ENCODE results near the gene SCFD1.
"Not testable (repeated sequence)": the region's sequence is repeated elsewhere in the genome, so short reads cannot be mapped to it uniquely, and the experiment has no call there.

The SCFD1 gene, protein sequence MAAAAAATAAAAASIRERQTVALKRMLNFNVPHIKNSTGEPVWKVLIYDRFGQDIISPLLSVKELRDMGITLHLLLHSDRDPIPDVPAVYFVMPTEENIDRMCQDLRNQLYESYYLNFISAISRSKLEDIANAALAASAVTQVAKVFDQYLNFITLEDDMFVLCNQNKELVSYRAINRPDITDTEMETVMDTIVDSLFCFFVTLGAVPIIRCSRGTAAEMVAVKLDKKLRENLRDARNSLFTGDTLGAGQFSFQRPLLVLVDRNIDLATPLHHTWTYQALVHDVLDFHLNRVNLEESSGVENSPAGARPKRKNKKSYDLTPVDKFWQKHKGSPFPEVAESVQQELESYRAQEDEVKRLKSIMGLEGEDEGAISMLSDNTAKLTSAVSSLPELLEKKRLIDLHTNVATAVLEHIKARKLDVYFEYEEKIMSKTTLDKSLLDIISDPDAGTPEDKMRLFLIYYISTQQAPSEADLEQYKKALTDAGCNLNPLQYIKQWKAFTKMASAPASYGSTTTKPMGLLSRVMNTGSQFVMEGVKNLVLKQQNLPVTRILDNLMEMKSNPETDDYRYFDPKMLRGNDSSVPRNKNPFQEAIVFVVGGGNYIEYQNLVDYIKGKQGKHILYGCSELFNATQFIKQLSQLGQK

DNA sequence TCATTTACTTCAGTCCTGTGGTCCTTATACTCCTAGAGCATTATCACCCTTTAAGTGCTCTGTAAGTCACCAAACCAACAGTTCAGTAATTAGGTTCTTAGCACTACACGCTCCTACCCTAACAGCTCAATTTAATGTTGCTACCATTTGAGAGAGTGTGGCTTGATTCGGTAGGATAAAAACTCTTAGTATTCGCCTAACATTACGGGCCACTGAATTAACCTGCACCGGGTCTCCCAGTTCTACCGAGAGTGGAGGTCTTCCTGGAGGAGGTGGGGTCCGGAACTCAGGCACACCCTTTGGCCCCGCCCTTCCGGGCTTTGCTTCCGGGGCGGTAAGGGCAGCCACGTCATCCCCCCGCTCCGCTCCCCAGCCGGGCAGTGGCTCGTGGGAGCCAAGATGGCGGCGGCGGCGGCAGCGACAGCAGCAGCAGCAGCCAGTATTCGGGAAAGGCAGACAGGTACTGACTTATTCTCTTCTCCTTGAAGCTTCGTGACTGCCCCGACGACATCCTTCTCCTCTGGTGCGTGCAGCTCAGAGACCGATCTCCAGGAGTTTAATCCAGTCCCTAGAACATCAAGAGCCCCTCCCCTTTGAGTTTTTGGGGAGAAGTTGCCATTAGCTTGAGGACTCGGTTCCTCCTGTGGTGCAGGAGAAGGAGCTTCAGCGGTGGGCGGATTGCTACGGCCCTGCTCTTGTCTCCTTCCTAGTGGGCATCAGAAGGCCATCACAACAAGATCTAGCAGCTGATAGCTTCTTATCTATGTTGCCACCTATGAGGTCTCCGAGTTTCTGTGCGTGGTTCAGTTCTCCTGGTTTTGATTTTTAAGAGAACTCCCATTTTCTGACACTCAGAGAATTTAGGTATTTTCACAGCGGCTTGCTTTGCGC lies at the start of gene SCFD1:
Gene SCFD1, plus strand, starts transcription at position 380 of the 891 bp plus-strand sequence. Its CDS starts 20 bp downstream, at position 400.
- in situ Hi-C loops (cut with MboI; ENCODE audit: low sequenced_read_pairs), result no loop called here
- peak; percentile 91 to 95 for DNase-seq (ENCODE audit: low spot score in 2 of 2)
- peaks cover 8% of the 10 kb centered on the region for H3K4me1 ChIP-seq

DNA sequence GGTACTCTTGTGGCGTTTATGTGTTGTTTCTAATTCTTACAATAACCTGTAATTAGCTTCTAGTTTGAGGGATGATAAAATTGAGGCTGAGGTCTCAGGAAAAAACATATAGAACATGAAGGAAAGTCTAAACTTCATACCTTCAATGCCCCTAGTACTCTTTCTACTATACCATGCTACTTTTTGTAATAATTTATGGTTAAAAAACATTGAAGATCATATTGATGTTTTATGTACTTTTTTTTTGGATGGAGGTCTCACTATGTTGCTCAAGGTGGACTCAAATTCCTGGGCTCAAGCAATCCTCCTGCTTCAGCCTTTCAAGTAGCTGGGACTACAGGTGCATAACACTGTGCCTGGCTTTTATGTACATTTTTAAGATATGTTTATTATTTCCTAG lies 49.3 kb upstream of the SCFD1 start:
- no peaks in the 10 kb centered on the region for H3K36me3 ChIP-seq (replicated peaks)
- H3K4me3 ChIP-seq, result no peak overlapping the region
- DNase-seq (ENCODE audit: low spot score in 2 of 2), result no peak
- no peaks in the 10 kb centered on the region for H3K27me3 ChIP-seq (ENCODE audit: low read depth)
- in situ Hi-C loops (cut with MboI; ENCODE audit: low sequenced_read_pairs), result no loop called here
- H3K4me1 ChIP-seq, result peaks cover 31% of the 10 kb centered on the region
- H3K9me3 ChIP-seq, result no peaks in the 10 kb centered on the region

More for the DNA sequence above, at the start of gene SCFD1:
- Histone ChIP-seq H3K27me3 (ENCODE audit: low read depth) (no peaks in the 10 kb centered on the region), H3K9me3 (no peaks in the 10 kb centered on the region), H3K4me3 (peak within 1 kb of the TSS; percentile 86), H3K36me3 (replicated peaks) (peaks cover 12% of the 10 kb centered on the region)

DNA sequence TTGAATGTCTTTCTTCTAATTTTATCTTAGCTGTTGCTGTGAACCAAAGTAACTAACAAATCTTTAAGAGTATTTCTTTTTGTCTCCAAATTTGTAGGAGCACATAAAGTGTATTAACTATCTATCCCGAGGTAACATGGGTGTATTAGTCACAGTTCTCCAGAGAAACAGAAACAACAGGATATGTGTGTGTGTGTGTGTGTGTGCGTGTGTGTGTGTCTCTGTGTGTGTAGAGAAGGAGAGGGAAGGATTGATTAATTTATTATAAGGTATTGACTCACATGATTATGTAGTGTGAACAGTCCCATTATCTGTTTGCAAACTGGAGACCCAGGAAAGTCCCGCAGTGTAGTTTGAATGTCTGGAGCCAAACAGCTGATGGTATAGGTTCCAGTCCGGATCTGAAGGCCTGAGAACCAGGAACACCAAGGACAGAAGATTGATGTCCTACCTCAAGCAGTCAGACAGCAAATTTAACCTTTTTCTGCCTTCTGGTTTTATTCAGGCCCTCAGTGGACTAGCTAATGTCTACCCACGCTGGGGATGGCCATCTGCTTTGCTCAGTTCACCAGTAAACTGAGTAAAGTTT lies 48.8 kb upstream of the SCFD1 start:
- in situ Hi-C loops (cut with MboI; ENCODE audit: low sequenced_read_pairs), result no loop called here
- Histone ChIP-seq H3K36me3 (replicated peaks) (no peaks in the 10 kb centered on the region), H3K9me3 (no peaks in the 10 kb centered on the region), H3K27me3 (ENCODE audit: low read depth) (no peaks in the 10 kb centered on the region), H3K4me1 (peaks cover 31% of the 10 kb centered on the region), H3K4me3 (no peak overlapping the region)
- DNase-seq (ENCODE audit: low spot score in 2 of 2), result no peak

DNA sequence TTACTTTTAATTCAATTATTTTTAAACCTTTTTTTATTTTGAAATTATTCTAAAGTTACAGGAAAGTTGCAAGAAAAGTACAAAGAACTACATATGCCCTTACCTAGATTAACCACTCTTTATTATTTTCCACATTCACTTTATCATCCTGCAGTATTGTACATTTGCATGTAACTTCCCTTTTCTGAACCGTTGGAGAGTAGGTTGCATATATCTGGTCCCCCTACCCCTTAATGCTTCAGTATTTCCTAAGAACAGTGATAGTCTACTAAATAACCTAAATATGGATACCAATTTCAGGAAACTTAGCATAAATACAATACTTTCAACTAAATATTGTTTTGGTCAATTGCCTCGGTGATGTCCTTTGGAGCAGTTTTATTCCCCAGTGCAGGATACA lies 48.2 kb upstream of the SCFD1 start:
- Histone ChIP-seq H3K27me3 (ENCODE audit: low read depth) (no peaks in the 10 kb centered on the region), H3K4me3 (no peak overlapping the region), H3K36me3 (replicated peaks) (no peaks in the 10 kb centered on the region), H3K4me1 (peaks cover 30% of the 10 kb centered on the region), H3K9me3 (no peaks in the 10 kb centered on the region)
- in situ Hi-C loops (cut with MboI; ENCODE audit: low sequenced_read_pairs), result no loop called here
- no peak for DNase-seq (ENCODE audit: low spot score in 2 of 2)

DNA sequence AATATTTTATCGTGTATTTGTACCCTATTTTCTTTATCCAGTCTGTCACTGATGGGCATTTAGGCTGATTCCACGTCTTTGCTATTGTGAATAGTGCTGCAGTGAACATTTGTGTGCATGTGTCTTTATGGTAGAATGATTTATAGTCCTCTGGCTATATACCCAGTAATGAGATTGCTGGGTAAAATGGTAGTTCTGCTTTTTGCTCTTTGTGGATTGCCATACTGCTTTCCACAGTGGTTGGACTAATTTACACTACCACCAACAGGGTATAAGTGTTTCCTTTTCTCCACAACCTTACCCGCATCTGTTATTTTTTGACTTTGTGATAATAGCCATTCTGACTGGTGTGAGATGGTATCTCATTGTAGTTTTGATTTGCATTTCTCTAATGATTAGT lies 47.3 kb upstream of the SCFD1 start:
- in situ Hi-C loops (cut with MboI; ENCODE audit: low sequenced_read_pairs); H3K36me3 ChIP-seq (replicated peaks); H3K27me3 ChIP-seq (ENCODE audit: low read depth); DNase-seq (ENCODE audit: low spot score in 2 of 2); H3K9me3 ChIP-seq; H3K4me3 ChIP-seq: not testable (repeated sequence)
- peaks cover 23% of the 10 kb centered on the region for H3K4me1 ChIP-seq

DNA sequence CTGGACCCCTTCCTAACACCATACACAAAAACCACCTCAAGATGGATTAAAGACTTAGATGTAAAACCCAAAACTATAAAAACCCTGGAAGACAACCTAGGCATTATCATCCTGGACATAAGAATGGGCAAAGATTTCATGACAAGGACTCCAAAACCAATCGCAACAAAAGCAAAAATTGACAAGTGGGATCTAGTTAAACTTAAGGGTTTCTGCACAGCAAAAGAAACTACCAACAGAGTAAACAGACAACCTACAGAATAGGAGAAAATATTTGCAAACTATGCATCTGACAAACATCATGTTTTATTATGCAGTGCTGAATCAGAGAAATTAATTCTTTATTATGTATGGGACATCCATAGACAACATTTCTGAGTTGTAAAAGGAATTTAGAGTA lies 45.8 kb upstream of the SCFD1 start:
- H3K4me3 ChIP-seq; in situ Hi-C loops (cut with MboI; ENCODE audit: low sequenced_read_pairs); H3K9me3 ChIP-seq; H3K4me1 ChIP-seq; DNase-seq (ENCODE audit: low spot score in 2 of 2); H3K36me3 ChIP-seq (replicated peaks); H3K27me3 ChIP-seq (ENCODE audit: low read depth): not testable (repeated sequence)

DNA sequence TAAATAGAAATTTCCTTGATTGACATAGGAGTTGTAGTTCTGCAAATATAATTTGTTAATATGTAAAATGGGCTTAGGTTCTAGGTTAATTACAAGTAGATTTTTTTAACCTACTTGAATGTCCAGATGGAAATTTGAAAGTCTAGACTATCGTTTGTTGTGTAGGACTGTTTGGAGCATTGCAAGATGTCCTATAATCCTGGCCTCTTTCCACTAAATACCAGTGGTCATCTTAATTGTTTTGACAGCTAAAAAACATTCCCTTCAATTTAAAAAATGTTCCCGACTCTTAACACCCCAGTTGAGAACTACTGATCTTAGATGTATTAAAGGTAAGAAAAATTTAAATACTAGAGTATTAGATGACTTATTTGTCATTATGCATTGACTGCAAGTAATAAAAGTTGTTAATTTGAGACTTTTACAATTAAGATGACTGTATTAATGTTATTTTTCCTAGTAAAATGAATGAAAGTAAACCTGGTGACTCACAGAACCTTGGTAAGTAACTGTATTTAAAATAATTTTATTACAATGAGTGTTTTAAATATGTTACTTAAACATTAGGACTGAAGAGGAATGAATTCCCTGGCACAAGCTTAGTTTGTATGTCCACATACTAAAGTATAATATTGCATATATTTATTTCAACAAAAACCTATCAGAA lies 41.4 kb upstream of the SCFD1 start:
- peaks cover 13% of the 10 kb centered on the region for H3K36me3 ChIP-seq (replicated peaks)
- no peaks in the 10 kb centered on the region for H3K27me3 ChIP-seq (ENCODE audit: low read depth)
- 0 out of 2 replicates have a peak, but pooled peaks cover 3% of the 10 kb centered on the region for H3K9me3 ChIP-seq
- no peak for DNase-seq (ENCODE audit: low spot score in 2 of 2)
- H3K4me1 ChIP-seq, result 0 out of 2 replicates have a peak, but pooled peaks cover 4% of the 10 kb centered on the region
- no peak overlapping the region for H3K4me3 ChIP-seq
- in situ Hi-C loops (cut with MboI; ENCODE audit: low sequenced_read_pairs), result no loop called here

DNA sequence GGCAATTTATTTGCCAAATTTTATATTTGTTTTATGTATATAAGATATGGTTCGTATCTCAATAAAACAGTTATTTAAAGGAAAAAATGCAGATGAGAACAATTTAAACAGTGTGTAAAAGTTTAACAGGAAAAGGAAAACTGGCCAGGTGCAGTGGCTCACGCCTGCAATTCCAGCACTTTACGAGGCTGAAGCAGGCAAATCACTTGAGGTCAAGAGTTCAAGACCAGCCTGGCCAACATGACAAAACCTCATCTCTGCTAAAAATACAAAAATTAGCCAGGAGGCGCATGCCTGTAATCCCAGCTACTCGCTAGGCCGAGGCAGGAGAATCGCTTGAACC lies 40.9 kb upstream of the SCFD1 start:
- Histone ChIP-seq H3K9me3 (0 out of 2 replicates have a peak, but pooled peaks cover 3% of the 10 kb centered on the region), H3K4me1 (0 out of 2 replicates have a peak, but pooled peaks cover 4% of the 10 kb centered on the region), H3K27me3 (ENCODE audit: low read depth) (no peaks in the 10 kb centered on the region), H3K4me3 (no peak overlapping the region), H3K36me3 (replicated peaks) (peaks cover 13% of the 10 kb centered on the region)
- in situ Hi-C loops (cut with MboI; ENCODE audit: low sequenced_read_pairs), result no loop called here
- DNase-seq (ENCODE audit: low spot score in 2 of 2), result no peak

DNA sequence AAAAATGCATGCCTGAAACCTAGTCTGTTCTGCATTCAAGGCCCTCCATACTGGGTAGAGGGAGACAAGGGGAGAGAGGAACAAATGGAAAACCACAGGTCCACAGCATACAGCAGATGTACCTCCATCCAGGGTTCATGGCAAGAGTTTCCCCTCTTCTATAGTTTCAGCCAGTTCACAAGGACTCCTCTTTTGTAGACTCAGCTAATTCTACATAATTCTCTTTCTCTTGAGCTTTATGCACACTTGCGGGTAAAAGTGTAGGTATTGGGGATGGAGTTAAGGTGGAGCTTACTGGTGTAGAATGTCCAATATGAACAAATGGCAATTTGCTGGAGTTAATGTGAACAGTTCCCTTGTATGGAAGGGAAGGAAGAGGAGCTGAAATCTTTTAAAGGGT lies 39.7 kb upstream of the SCFD1 start:
- no peak for DNase-seq (ENCODE audit: low spot score in 2 of 2)
- 0 out of 2 replicates have a peak, but pooled peaks cover 4% of the 10 kb centered on the region for H3K4me1 ChIP-seq
- H3K36me3 ChIP-seq (replicated peaks), result peaks cover 16% of the 10 kb centered on the region
- no peak overlapping the region for H3K4me3 ChIP-seq
- in situ Hi-C loops (cut with MboI; ENCODE audit: low sequenced_read_pairs), result no loop called here
- no peaks in the 10 kb centered on the region for H3K27me3 ChIP-seq (ENCODE audit: low read depth)
- H3K9me3 ChIP-seq, result 0 out of 2 replicates have a peak, but pooled peaks cover 3% of the 10 kb centered on the region

DNA sequence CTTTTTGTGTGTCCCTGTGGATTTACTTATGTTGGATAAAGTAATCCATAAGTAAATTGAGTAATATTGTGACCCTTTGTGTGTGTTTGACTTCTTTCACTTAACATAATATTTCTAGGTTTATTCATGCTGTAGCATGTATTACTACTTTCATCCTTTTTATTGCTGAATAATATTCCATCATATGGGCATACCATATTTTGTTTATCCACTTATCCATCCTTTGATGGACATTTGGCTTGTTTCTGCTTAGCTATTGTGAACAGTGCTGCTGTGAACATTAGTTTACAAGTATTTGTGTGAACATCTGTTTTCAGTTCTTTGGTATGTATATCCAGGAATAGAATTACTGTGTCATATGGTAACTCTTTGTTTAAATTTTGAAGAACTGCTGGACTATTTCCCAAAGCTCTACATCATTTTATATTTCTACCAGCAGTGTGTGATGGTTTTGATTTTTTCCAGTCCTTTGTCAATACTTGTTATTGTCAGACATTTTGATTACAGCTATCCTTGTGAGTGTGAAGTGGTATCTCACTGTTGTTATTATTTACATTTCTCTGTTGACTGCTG lies 38.0 kb upstream of the SCFD1 start:
- no peak for DNase-seq (ENCODE audit: low spot score in 2 of 2)
- H3K27me3 ChIP-seq (ENCODE audit: low read depth), result no peaks in the 10 kb centered on the region
- no peaks in the 10 kb centered on the region for H3K4me1 ChIP-seq
- H3K4me3 ChIP-seq, result no peak overlapping the region
- in situ Hi-C loops (cut with MboI; ENCODE audit: low sequenced_read_pairs), result no loop called here
- 0 out of 2 replicates have a peak, but pooled peaks cover 3% of the 10 kb centered on the region for H3K9me3 ChIP-seq
- H3K36me3 ChIP-seq (replicated peaks), result peaks cover 16% of the 10 kb centered on the region

DNA sequence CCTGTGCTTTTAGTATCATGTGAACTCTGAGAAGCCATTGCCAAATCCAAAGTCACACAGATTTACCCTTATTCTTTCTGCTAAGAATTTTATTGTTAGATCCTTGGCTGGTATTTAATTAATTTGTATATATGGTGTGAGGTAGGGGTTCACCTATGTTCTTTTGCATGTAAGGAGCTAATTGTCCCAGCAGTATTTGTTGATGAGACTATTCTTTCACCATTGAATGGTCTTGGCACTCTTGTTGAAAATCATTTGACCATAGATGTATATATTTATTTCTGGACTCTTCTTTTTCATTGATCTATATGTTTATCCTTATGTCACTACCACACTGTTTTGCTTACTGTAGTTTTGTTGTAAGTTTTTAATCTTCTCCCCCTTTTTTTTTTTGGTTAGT lies 36.9 kb upstream of the SCFD1 start:
- Histone ChIP-seq H3K36me3 (replicated peaks) (peaks cover 24% of the 10 kb centered on the region), H3K4me3 (no peak overlapping the region), H3K4me1 (no peaks in the 10 kb centered on the region), H3K9me3 (0 out of 2 replicates have a peak, but pooled peaks cover 3% of the 10 kb centered on the region), H3K27me3 (ENCODE audit: low read depth) (no peaks in the 10 kb centered on the region)
- no peak for DNase-seq (ENCODE audit: low spot score in 2 of 2)
- in situ Hi-C loops (cut with MboI; ENCODE audit: low sequenced_read_pairs), result no loop called here

DNA sequence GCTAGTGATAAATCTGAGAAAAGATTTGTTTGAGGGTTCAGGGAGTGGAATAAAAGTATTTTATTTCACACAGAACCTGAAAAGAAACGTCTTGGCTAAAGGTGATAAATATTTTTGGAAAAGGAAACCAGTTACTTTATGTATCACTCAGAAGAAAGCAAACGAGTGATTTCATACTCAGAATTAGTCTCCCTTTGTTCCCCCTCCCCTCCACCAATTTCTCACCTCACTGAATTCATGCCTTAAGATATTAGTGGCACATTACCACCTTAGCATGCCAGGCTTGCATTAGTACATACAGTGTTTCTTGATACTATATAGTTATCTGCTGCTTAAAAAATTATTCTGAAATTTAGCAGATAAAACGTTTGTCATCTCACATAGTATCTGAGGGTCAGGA lies 35.0 kb upstream of the SCFD1 start:
- H3K27me3 ChIP-seq (ENCODE audit: low read depth), result no peaks in the 10 kb centered on the region
- H3K36me3 ChIP-seq (replicated peaks), result peaks cover 28% of the 10 kb centered on the region
- no peak for DNase-seq (ENCODE audit: low spot score in 2 of 2)
- in situ Hi-C loops (cut with MboI; ENCODE audit: low sequenced_read_pairs), result no loop called here
- H3K9me3 ChIP-seq, result 0 out of 2 replicates have a peak, but pooled peaks cover 3% of the 10 kb centered on the region
- H3K4me1 ChIP-seq, result no peaks in the 10 kb centered on the region
- no peak overlapping the region for H3K4me3 ChIP-seq
